Colonic mucosa (tissue), 4 donors: Measurements from ENCODE around the gene LTB4R2. TPM values are rescaled to one million over a fixed set of nuclear protein-coding genes. Genes with fewer than 3 reads are reported as not detected.

Source experiments
- DNase-seq: peaks from one replicate; pipeline ENCODE4 v3.0.0-alpha.2; 2020
- H3K27ac ChIP-seq: fragments of 200-600 bp; one replicate; pipeline ENCODE4 v1.8.0; 2021
- H3K27me3 ChIP-seq: fragments of 200-600 bp; one replicate; pipeline ENCODE4 v1.8.0; 2021
- H3K36me3 ChIP-seq: fragments of 200-600 bp; one replicate; pipeline ENCODE4 v1.8.0; 2021
- H3K4me1 ChIP-seq: fragments of 200-600 bp; one replicate; pipeline ENCODE4 v1.8.0; 2021; ENCODE audit warnings: mild to moderate bottlenecking
- H3K4me3 ChIP-seq: fragments of 200-600 bp; one replicate; pipeline ENCODE4 v1.8.0; 2021
- H3K9ac ChIP-seq, 2 donors: one replicate each; pipeline ENCODE4 v1.7.0; 2013; ENCODE audit warnings: control low read depth in 2 of 2, low read depth in 2 of 2, low read length in 2 of 2
- H3K9me3 ChIP-seq: fragments of 200-600 bp; one replicate; pipeline ENCODE4 v1.8.0; 2021
- CTCF ChIP-seq: fragments of 200-600 bp; IDR thresholded peaks from one replicate; pipeline ENCODE4 v1.8.0; 2022; ENCODE audit warnings: antibody characterized with exemption, mild to moderate bottlenecking
- intact Hi-C: fragments of 100-400 bp; cut with DNase I; formaldehyde crosslinking; loops from one replicate; pipeline ENCODE4 v1.14.1; 2022
- total RNA-seq, 2 donors: library from RNA; stranded (reverse); fragmentation: NEBNext Ultra II Directional in 1 of 2; extraction: Animal tissue kit (Norgen Biotek cat#: 25700) in 1 of 2; gene quantifications; one replicate each; pipeline ENCODE4 v1.2.1, GENCODE V29; 2021
- donor health status: healthy.
- donor health status: DM: no; HTN: no; CAD: no.
- donor health status: DM: no; HTN: no; CAD: no.

LTB4R2 gene
- total RNA-seq, 2 donors from 2014 or later, result 2.7 to 7.8 TPM

- Histone ChIP-seq H3K4me1 (peaks cover under 1% of the 10 kb centered on the region), H3K27ac (no peak overlapping the region), H3K36me3 (no peaks in the 10 kb centered on the region), H3K9ac (no peak overlapping the region), H3K27me3 (no peaks in the 10 kb centered on the region), H3K4me3 (no peak overlapping the region), H3K9me3 (no peaks in the 10 kb centered on the region)
- no peak for TF ChIP-seq CTCF
- intact Hi-C loops, result no loop called here
- DNase-seq, result no peak
Measured at GRCh38 chr14:24321212-24321975, 11.5 kb downstream of the LTB4R2 start.

DNA sequence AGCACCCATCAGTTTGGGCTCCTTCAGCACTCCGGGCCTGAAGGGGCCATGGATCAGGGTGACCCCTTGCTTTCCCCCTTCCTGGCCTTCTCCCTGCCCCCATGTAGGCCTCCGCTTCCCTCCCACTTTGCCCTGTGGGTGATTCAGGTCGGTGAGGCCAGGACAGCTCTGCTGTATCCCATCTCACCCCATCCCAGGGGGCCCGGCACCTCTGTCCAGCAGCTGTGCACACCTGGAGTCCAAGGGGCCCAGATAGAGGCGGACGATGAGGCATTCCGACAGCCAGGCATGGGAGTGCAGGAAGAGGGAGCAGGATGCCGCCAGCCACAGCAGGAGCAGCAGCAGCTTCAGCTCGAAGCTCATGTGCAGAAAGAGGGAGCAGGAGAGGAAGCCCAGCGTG, 12.7 kb downstream of the LTB4R2 start:
- no peak for TF ChIP-seq CTCF
- intact Hi-C loops, result no loop called here
- Histone ChIP-seq H3K4me1 (no peaks in the 10 kb centered on the region), H3K27ac (no peak overlapping the region), H3K9me3 (no peaks in the 10 kb centered on the region), H3K27me3 (no peaks in the 10 kb centered on the region), H3K9ac (no peak overlapping the region), H3K4me3 (no peak overlapping the region), H3K36me3 (no peaks in the 10 kb centered on the region)
- no peak for DNase-seq

DNA sequence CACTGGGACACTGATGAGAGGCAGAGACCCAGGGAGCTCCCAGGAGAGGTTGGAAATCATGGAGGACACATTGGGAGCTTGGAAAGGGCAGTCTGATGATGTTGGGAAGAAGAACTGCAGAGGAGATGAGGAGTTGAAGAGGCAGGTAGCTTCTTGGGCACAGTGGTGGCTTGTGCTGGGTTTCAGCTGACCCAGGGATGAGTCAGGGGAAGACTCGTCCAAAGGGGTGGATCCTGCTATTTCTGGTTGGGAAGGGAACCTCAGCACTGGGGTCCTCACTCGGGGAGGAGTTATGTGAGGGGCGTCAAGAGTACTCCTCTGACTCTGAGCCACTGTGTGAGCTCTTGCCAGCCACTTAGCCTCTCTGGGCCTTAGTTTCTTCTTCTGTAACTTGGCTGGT, 13.4 kb downstream of the LTB4R2 start:
- Histone ChIP-seq H3K27ac (no peak overlapping the region), H3K4me3 (no peak overlapping the region), H3K4me1 (no peaks in the 10 kb centered on the region), H3K9me3 (no peaks in the 10 kb centered on the region), H3K9ac (no peak overlapping the region), H3K27me3 (no peaks in the 10 kb centered on the region), H3K36me3 (no peaks in the 10 kb centered on the region)
- intact Hi-C loops, result no loop called here
- no peak for TF ChIP-seq CTCF
- DNase-seq, result no peak

GRCh38 chr14:24324024-24324423, 14.1 kb downstream of the LTB4R2 start:
- DNase-seq, result no peak
- no peaks in the 10 kb centered on the region for H3K36me3 ChIP-seq
- no peak for TF ChIP-seq CTCF

GRCh38 chr14:24325041-24325530, 15.1 kb downstream of the LTB4R2 start:
- Histone ChIP-seq H3K9me3 (no peaks in the 10 kb centered on the region), H3K27me3 (no peaks in the 10 kb centered on the region), H3K4me3 (no peak overlapping the region), H3K27ac (no peak overlapping the region), H3K36me3 (no peaks in the 10 kb centered on the region), H3K4me1 (no peaks in the 10 kb centered on the region), H3K9ac (no peak overlapping the region)
- no peak for TF ChIP-seq CTCF
- intact Hi-C loops, result no loop called here
- DNase-seq, result no peak

More at GRCh38 chr14:24324024-24324423, 14.1 kb downstream of the LTB4R2 start:
- Histone ChIP-seq H3K9me3 (no peaks in the 10 kb centered on the region), H3K27ac (no peak overlapping the region), H3K4me1 (no peaks in the 10 kb centered on the region), H3K27me3 (no peaks in the 10 kb centered on the region), H3K4me3 (no peak overlapping the region), H3K9ac (no peak overlapping the region)
- intact Hi-C loops, result no loop called here
